Gastrocnemius medialis (tissue), 4 donors: ENCODE measurements around the gene PCSK1N.

Source experiments
- CTCF ChIP-seq, 5 experiments: fragments of 450-650 bp in 3 of 5; fragments of 200-600 bp in 2 of 5; sonication (generic) in 2 of 5; IDR thresholded peaks in 4 of 5; conservative IDR thresholded peaks in 1 of 5; 1 replicate in 4 of 5; 2 replicates in 1 of 5; pipeline ENCODE4 v1.5.1; 2016 to 2019; ENCODE audit warnings: antibody characterized with exemption in 5 of 5, mild to moderate bottlenecking in 3 of 5, moderate library complexity in 3 of 5
- POLR2A ChIP-seq, 2 donors: fragments of 450-650 bp; IDR thresholded peaks; one replicate each; pipeline ENCODE4 v1.6.1; 2017; ENCODE audit warnings: antibody characterized with exemption in 2 of 2, mild to moderate bottlenecking in 2 of 2, moderate library complexity in 2 of 2

DNA sequence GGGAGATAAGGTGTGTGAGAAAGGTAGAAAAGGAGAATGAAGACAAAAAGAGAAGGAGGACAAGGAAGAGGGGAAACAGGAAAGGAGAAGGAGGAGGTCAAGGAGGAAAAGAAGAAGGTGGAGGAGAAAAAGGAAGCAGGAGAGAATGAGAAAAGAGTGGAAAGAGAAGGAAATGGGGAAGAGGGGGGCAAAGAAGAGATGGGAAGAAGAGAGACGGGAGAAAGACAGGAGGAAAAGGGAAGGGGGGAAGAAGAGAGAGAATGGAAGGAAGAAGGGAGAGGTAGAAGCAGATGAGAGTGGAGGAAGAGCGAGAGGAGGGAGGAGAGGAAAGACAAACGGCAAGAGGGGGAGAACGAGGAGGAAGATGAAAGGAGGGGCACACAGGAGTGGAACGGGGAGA, 44.9 kb downstream of the PCSK1N start:
- TF ChIP-seq POLR2A (IDR thresholded peaks at IDR 0.05), result no peak
- no peak for TF ChIP-seq CTCF (IDR thresholded peaks at IDR 0.05 in 4 of 5, conservative IDR thresholded peaks at IDR 0.05 in 1 of 5)
